Ectodermal cell (in vitro differentiated cells): ENCODE measurements around the gene ADARB2.

Source experiments
- H3K27ac ChIP-seq: 2 replicates; pipeline ENCODE4 v1.7.0; 2013; ENCODE audit warnings: mild to moderate bottlenecking, low read depth, low read length; ENCODE audit not compliant: insufficient read depth, poor library complexity, severe bottlenecking
- H3K27me3 ChIP-seq: 2 replicates; pipeline ENCODE4 v1.7.0; 2013; ENCODE audit warnings: mild to moderate bottlenecking, low read length; ENCODE audit not compliant: insufficient read depth, control insufficient read depth, poor library complexity, severe bottlenecking
- H3K36me3 ChIP-seq: one replicate; pipeline ENCODE4 v1.7.0; 2013; ENCODE audit warnings: low read length; ENCODE audit not compliant: control insufficient read depth, insufficient read depth
- H3K4me1 ChIP-seq: one replicate; pipeline ENCODE4 v1.7.0; 2013; ENCODE audit warnings: low read length; ENCODE audit not compliant: control insufficient read depth, insufficient read depth
- H3K4me3 ChIP-seq: 2 replicates; pipeline ENCODE4 v1.7.0; 2013; ENCODE audit warnings: low read depth, low read length, control low read depth; ENCODE audit not compliant: insufficient read depth
- H3K9me3 ChIP-seq: 2 replicates; pipeline ENCODE4 v1.7.0; 2013; ENCODE audit warnings: mild to moderate bottlenecking, low read length, moderate library complexity; ENCODE audit not compliant: control insufficient read depth
- WGBS, 2 experiments: methylation state at CpG; one replicate each; pipeline ENCODE4 v1.1.7; 2013; ENCODE audit warnings: missing lambda C conversion rate in 2 of 2; 5-methylcytosine and 5-hydroxymethylcytosine counted together

Gene ADARB2

GRCh38 chr10:1754506-1755153 is 17.3 kb upstream of the ADARB2 start:
- Histone ChIP-seq H3K27ac (no peak overlapping the region), H3K27me3 (no peaks in the 10 kb centered on the region), H3K36me3 (no peaks in the 10 kb centered on the region), H3K4me1 (no peaks in the 10 kb centered on the region), H3K4me3 (no peak overlapping the region), H3K9me3 (no peaks in the 10 kb centered on the region)
- WGBS, 2 experiments: 61 to 65% methylated on average over 19 of the region's 19 CpGs

GRCh38 chr10:1752153-1752552 is 14.8 kb upstream of the ADARB2 start:
- H3K36me3 ChIP-seq: no peaks in the 10 kb centered on the region
- H3K9me3 ChIP-seq: no peaks in the 10 kb centered on the region
- no peaks in the 10 kb centered on the region for H3K27me3 ChIP-seq
- no peak overlapping the region for H3K4me3 ChIP-seq
- no peaks in the 10 kb centered on the region for H3K4me1 ChIP-seq
- H3K27ac ChIP-seq: no peak overlapping the region

- no peak overlapping the region for H3K4me3 ChIP-seq
- WGBS, 2 experiments: 95% methylated on average over 5 of the region's 5 CpGs
- H3K27ac ChIP-seq: no peak overlapping the region
- no peaks in the 10 kb centered on the region for H3K36me3 ChIP-seq
- no peaks in the 10 kb centered on the region for H3K4me1 ChIP-seq
- H3K27me3 ChIP-seq: no peaks in the 10 kb centered on the region
- H3K9me3 ChIP-seq: no peaks in the 10 kb centered on the region
These were observed 10.3 kb upstream of the ADARB2 start for GRCh38 chr10:1747590-1748157.

- Histone ChIP-seq H3K4me1 (no peaks in the 10 kb centered on the region), H3K27ac (no peak overlapping the region), H3K4me3 (no peak overlapping the region), H3K27me3 (no peaks in the 10 kb centered on the region), H3K36me3 (no peaks in the 10 kb centered on the region), H3K9me3 (no peaks in the 10 kb centered on the region)
- 95 to 96% methylated on average over 25 of the region's 25 CpGs for WGBS, 2 experiments
These were observed 9.5 kb upstream of the ADARB2 start for GRCh38 chr10:1746796-1747195.

GRCh38 chr10:1745780-1746456 is 8.6 kb upstream of the ADARB2 start:
- Histone ChIP-seq H3K9me3 (no peaks in the 10 kb centered on the region), H3K27me3 (no peaks in the 10 kb centered on the region), H3K4me1 (no peaks in the 10 kb centered on the region), H3K4me3 (no peak overlapping the region), H3K36me3 (no peaks in the 10 kb centered on the region), H3K27ac (no peak overlapping the region)
- 89 to 96% methylated on average over 9 of the region's 9 CpGs for WGBS, 2 experiments

- peaks cover 5% of the 10 kb centered on the region for H3K27me3 ChIP-seq
- no peaks in the 10 kb centered on the region for H3K9me3 ChIP-seq
- no peak overlapping the region for H3K27ac ChIP-seq
- H3K4me3 ChIP-seq: no peak overlapping the region
- 94 to 96% methylated on average over 12 of the region's 12 CpGs for WGBS, 2 experiments
- H3K36me3 ChIP-seq: no peaks in the 10 kb centered on the region
- no peaks in the 10 kb centered on the region for H3K4me1 ChIP-seq
These were observed 7.2 kb upstream of the ADARB2 start for GRCh38 chr10:1744524-1744923.

GRCh38 chr10:1743141-1743540 is 5.8 kb upstream of the ADARB2 start:
- Histone ChIP-seq H3K27ac (no peak overlapping the region), H3K27me3 (peaks cover 18% of the 10 kb centered on the region), H3K4me3 (no peak overlapping the region), H3K9me3 (no peaks in the 10 kb centered on the region), H3K4me1 (no peaks in the 10 kb centered on the region), H3K36me3 (no peaks in the 10 kb centered on the region)
- WGBS, 2 experiments: 92 to 93% methylated on average over 10 of the region's 10 CpGs

GRCh38 chr10:1741450-1741849 is 4.1 kb upstream of the ADARB2 start:
- Histone ChIP-seq H3K4me3 (no peak overlapping the region), H3K36me3 (no peaks in the 10 kb centered on the region), H3K27ac (no peak overlapping the region), H3K27me3 (peaks cover 35% of the 10 kb centered on the region), H3K9me3 (no peaks in the 10 kb centered on the region), H3K4me1 (peaks cover 4% of the 10 kb centered on the region)
- WGBS, 2 experiments: 85 to 91% methylated on average over 1 to 2 of the region's 2 CpGs

- no peaks in the 10 kb centered on the region for H3K36me3 ChIP-seq
- no peak overlapping the region for H3K27ac ChIP-seq
- peaks cover 52% of the 10 kb centered on the region for H3K27me3 ChIP-seq
- WGBS, 2 experiments: 73 to 81% methylated on average over 14 of the region's 14 CpGs
- no peak overlapping the region for H3K4me3 ChIP-seq
- peaks cover 4% of the 10 kb centered on the region for H3K4me1 ChIP-seq
- no peaks in the 10 kb centered on the region for H3K9me3 ChIP-seq
These were observed 2.4 kb upstream of the ADARB2 start for GRCh38 chr10:1739751-1740150.

- peaks cover 59% of the 10 kb centered on the region for H3K27me3 ChIP-seq
- H3K9me3 ChIP-seq: no peaks in the 10 kb centered on the region
These were observed 1.6 kb upstream of the ADARB2 start for GRCh38 chr10:1738950-1739349.

More at GRCh38 chr10:1738950-1739349, 1.6 kb upstream of the ADARB2 start:
- WGBS, 2 experiments: 83 to 91% methylated on average over 5 of the region's 5 CpGs
- no peaks in the 10 kb centered on the region for H3K36me3 ChIP-seq
- H3K4me3 ChIP-seq: no peak overlapping the region
- peaks cover 4% of the 10 kb centered on the region for H3K4me1 ChIP-seq
- no peak overlapping the region for H3K27ac ChIP-seq
